ENCODE results near the gene MT1B.
A peak's percentile ranks its signal among the peaks of the same experiment; 100 is the strongest.
"Not testable (repeated sequence)": the region's sequence is repeated elsewhere in the genome, so short reads cannot be mapped to it uniquely, and the experiment has no call there.

Gene MT1B

DNA sequence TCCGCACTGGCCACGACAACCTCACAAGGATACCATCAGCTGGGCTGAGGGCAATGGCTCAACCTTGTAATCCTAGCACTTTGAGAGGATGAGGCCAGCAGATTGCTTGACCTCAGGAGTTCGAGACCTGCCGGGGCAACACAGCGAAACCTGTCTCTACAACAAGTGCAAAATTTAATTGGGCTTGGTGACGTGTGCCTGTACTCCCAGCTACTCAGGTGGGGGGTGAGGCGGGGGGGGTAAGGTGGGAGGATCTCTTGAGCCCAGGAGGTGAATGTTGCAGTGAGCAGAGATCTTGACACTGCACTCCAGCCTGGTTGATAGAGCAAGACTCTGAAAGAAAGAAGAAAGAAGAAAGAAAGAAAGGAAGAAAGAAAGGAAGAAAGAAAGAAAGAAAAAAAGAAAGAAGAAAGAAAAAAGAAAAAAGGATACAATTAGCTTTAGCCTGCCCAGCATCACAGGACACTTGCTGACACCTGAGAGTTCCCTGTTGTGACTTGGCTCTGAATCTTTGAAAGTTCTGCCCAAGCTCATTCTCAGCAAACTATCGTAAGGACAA, 31.3 kb upstream of the MT1B start:
- DNase-seq (ENCODE audit: low read depth in 3 of 3), result no peak

DNA sequence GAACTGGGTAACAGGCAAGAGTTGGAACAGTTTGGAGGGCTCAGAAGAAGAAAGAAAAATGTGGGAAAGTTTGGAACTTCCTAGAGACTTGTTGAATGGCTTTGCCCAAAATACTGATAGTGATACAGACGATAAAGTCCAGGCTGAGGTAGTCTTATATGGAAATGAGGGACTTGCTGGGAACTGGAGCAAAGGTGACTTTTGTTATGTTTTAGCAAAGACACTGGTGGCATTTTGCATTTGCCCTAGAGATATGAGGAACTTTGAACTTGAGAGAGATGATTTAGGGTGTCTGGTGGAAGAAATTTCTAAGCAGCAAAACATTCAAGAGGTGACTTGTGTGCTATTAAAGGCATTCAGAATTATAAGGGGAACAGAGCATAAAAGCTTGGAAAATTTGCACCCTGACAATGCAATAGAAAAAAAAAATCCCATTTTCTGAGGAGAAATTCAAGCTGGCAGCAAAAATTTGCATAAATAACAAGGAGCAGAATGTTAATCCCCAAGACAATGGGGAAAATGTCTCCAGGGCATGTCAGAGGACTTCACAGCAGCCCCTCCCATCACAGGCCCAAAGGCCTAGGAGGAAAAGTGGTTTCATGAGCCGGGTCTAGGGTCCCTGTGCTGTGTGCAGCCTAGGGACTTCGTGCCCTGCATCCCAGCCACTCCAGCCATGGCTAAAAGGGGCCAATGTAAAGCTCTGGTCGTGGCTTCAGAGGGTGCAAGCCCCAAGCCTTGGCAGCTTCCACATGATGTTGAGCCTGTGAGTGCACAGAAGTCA, 29.8 kb upstream of the MT1B start:
- DNase-seq (ENCODE audit: low read depth in 3 of 3), result not testable (repeated sequence)

DNA sequence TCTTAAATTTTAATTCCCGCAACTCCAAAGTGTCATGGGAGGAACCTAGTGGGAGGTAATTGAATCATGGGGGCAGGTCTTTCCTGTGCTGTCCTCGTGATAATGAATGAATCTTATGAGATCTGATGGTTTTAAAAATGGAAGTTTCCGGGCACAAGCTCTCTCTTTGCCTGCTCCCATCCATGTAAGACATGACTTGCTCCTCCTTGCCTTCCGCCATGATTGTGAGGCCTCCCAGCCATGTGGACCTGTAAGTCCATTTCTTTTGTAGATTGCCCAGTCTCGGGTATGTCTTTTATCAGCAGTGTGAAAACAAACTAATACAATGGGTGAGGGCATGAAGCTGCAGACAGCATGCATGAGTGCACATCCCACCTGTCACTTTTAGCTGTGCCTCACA, 28.5 kb upstream of the MT1B start:
- not testable (repeated sequence) for DNase-seq (ENCODE audit: low read depth in 3 of 3)

DNA sequence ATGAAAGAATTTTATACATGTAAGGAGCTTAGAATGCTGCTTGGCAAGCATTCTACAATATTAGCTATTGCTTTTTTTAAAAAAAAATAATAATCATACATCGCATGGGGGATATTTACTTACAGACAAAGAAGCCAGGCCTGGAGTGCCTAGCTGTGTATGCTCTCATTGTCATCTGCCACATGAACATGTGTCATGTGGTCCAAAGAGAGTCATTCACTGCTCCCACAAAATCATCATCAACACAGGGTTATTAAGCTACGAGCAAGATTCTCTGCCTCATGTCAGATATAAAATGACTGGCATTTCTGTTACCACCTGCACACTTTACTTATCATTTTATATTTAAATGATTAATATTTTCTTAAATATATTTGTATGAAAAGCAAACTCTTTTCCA, 28.0 kb upstream of the MT1B start:
- no peak for DNase-seq (ENCODE audit: low read depth in 3 of 3)

DNA sequence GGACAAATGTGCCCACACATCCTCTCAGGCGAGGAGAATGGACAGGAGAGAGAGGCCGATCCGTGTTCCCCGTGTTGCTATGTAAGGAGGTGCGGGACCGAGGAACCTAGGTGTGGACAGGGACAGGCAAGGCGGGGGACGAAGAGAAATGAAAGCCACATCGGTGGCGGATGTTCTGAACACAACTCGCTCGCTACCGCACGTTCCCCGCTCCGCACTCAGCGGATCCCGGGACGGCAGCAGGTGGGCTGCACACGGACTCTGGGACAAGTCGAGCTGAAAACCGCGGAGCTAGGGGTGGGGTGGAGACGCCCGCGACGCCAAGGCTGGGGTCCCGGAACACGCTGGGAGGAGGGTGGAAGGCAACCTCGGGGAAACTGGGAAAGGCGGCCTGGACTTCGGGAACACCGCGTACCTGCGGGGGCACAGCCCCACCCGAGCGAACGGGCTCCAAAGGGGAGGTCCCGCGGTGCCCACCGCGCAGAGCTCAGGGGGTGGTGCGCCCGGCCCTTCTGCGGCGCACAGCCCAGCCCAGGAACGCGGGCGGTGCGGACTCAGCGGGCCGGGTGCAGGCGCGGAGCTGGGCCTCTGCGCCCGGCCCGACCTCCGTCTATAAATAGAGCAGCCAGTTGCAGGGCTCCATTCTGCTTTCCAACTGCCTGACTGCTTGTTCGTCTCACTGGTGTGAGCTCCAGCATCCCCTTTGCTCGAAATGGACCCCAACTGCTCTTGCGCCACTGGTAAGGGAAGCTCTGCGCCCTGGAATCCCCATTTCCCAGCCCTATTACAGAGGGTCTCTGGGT, 26.3 kb upstream of the MT1B start, which contains the start of gene MT1E:
MT1E (plus strand) TSS at position 642 of the 803 bp plus-strand sequence; CDS start at position 713, 71 bp downstream.
- DNase-seq (ENCODE audit: low read depth in 3 of 3), result peak; percentile 47 to 60 (median 58)

DNA sequence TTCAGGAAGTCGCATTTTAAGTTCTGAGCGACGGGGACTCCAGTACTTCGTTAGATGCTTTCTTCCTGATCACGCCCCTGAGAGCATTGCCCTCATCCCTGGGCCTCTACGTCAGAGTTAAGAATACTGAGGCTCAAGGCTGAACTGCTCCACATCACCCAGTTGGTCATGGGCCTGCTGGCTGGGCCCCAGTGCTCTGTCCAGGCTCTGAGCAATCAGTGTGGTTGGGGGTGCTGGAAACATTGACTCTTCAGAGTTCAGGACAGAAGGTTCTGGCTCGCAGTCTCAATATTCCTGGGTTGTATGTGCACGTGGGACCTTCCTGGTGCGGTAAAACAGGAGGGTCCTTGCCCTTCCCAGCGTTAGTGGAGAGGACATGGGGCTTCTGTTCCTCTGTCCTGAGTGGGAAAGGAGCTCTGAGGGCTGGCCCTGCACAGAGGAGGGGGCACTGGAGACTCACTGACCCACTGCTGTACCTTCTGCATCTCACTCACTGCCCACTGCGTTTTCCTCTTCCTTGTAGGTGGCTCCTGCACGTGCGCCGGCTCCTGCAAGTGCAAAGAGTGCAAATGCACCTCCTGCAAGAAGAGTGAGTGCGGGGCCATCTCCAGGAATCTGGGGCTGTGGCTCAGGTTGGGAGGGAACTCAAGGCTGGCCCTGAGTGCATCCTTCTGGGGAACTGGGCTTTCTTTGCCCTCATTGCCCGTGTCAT, 25.6 kb upstream of the MT1B start:
- no peak for DNase-seq (ENCODE audit: low read depth in 3 of 3)

DNA sequence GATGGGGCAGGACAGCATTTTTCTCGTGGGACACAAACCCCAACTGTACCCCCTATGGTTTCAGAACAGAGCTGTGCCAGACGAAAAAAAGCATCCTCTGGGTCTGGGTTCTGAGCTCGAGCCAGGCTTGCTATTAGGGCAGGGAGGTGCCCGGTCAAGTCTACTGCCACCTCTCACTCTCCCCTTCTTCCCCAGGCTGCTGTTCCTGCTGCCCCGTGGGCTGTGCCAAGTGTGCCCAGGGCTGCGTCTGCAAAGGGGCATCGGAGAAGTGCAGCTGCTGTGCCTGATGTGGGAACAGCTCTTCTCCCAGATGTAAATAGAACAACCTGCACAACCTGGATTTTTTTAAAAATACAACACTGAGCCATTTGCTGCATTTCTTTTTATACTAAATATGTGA, 25.0 kb upstream of the MT1B start:
- DNase-seq (ENCODE audit: low read depth in 3 of 3), result no peak

DNA sequence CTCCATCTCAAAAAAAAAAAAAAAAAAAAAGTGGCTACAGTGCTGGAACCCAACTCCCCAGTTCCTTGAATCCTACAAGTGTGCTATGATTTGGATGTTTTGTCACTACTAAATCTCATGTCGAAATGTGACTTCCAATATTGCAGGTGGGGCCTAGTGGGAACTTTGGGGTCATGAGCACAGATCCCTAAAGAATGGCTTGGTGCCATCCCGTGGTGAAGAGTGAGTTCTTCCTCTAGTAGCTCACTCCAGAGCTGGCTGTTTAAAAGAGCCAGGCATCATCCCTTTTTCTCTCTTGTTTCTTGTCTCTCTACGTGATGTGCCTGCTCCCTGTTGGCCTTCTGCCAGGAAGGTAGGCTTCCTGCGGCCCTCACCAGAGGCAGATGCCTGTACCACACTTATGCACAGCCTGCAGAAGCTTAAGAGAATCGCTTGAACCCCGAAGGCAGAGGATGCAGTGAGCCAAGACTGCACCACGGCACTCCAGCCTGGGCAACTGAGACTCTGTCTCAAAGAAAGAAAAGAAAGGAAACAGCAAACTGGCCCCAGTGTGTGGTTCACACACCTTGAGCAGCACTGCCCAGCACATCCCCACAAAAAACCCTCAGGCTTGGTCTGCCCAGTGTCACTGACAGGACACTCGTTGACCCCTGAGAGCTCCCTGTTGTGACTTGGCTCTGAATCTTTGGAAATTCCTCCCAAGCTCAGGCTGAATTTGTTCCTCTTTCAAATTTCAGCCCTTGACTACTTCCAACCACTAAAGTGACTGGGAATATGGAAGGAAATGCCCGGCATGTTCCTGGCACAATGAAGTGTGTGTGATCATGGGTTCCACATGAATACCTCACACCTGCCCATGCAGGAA, 23.0 kb upstream of the MT1B start:
- DNase-seq (ENCODE audit: low read depth in 3 of 3), result no peak

DNA sequence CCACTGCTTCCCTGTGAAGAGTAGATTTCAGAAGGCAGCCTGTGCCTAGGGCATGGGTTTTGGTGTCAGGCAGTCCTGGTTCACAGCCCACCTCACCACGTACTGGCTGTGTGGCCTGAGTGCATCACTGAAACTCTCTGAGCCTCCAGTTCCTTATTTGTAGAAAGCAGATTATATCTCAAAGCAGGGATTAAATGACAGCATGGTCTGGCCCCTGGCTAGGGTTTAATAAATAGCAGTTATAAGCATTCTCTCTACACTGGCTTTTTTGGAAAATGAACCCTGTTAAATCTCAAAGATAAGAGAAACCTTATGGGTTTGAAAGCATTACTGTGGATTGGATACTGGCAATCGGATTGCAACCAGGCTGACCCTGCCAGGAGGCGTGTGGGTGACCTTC, 22.2 kb upstream of the MT1B start:
- DNase-seq (ENCODE audit: low read depth in 3 of 3), result no peak

DNA sequence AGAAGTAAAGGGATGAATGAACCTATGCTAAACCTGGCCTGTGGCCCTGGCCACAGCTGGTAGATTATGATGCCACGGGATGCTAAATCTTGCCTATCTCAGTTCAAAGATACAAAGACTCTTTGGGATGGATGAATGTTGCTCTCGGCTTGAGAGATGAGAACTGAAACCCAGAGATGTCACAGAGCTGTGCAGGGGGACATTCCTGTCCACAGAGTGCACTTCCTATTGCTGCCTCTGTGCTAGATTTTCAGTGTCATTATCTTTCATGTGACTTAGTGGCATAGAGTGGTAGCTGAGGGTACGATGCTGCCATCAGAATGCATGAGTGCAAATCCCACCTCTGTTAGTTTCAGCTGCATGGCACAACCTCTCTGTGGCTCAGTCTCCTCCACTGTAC, 21.6 kb upstream of the MT1B start:
- no peak for DNase-seq (ENCODE audit: low read depth in 3 of 3)

DNA sequence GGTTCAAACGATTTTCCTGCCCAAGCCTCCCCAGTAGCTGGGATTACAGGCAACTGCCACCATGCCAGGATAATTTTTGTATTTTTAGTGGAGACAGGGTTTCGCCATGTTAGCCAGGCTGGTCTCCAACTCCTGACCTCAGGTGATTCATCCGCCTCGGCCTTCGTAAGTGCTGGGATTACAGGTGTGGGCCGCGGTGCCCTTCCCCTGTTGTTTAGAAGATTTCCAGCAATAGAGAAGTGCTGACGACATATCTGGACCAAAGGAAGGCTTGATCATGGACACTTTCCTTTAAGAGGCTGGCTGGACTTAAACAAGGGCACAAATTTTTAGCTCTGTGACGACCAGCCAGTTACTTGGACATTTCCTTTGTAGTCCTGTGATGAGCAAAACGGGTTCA, 20.5 kb upstream of the MT1B start:
- no peak for DNase-seq (ENCODE audit: low read depth in 3 of 3)

DNA sequence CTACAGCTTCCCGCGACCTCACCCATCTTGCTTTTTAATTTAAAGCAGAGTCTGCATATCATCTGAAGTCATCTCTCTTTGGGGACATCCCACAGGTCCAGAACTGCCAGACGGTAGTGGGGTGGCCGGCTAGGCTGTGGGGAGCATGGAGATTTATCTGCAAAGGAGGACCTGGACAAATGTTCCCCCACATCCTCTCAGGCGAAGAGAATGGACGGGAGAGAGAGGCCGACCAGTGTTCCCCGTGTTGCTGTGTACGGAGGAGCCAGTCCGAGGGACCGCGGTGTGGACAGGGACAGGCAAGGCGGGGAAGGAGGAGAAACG, 19.9 kb upstream of the MT1B start:
- no peak for DNase-seq (ENCODE audit: low read depth in 3 of 3)

DNA sequence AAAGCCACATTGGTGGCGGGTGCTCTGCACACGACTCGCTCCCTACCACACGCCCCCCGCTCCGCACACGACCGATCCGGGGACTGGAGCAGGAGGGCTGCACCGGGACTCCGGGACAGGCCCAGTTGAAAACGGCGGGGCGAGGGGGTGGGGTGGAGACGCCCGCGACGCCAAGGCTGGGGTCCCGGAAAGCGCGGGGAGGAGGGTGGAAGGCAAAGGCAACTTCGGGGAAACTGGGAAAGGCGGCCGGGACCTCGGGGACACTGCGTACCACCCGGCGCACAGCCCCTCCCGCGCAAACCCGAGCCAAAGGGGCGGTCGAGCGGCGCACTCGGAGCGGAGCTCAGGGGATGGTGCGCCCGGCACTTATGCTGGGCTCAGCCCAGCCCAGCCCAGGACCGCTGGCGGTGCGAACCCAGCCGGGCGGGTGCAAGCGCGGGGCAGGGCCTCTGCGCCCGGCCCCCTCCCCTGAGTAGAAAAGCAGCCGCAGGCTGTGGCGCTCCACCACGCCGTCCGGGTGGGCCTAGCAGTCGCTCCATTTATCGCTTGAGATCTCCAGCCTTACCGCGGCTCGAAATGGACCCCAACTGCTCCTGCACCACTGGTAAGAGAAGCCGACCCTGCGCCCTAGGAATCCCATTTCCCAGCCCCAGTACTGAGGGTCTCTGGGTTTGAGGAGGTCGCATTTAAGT, 19.4 kb upstream of the MT1B start, which contains the start of gene MT1M:
MT1M (plus strand) TSS at position 504 of the 692 bp plus-strand sequence; CDS start at position 577, 73 bp downstream.
- no peak for DNase-seq (ENCODE audit: low read depth in 3 of 3)

DNA sequence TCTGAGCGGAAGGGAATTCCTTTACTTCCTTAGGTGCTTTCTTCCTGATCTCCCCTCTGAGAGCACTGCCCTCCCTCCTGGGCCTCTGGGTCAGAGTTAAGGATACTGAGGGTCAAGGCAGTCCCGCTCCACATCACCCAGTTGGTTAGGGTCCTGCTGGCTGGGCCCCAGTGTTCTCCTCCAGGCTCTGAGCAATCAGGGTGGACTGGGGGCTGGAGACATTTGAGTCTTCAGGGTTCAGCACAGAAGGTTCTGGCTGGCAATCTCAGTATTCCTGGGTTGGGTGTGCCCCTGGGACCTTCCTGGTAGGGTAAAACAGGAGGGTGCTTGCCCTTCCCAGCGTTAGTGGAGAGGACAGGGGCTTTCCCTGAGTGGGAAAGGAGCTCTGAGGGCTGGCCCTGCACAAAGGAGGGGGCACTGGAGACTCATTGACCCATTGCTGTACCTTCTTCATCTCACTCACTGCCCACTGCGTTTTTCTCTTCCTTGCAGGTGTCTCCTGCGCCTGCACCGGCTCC, 18.8 kb upstream of the MT1B start:
- no peak for DNase-seq (ENCODE audit: low read depth in 3 of 3)

DNA sequence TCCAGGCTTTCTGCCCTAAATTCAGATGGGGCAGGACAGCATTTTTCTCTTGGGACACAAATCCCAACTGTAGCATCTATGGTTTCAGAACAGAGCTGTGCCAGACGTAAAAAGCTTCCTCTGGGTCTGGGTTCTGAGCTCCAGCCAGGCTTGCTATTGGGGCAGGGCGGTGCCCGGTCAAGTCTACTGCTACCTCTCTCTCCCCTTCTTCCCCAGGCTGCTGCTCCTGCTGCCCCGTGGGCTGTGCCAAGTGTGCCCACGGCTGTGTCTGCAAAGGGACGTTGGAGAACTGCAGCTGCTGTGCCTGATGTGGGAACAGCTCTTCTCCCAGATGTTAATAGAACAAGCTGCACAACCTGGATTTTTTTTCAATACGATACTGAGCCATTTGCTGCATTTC, 18.2 kb upstream of the MT1B start:
- DNase-seq (ENCODE audit: low read depth in 3 of 3), result no peak

DNA sequence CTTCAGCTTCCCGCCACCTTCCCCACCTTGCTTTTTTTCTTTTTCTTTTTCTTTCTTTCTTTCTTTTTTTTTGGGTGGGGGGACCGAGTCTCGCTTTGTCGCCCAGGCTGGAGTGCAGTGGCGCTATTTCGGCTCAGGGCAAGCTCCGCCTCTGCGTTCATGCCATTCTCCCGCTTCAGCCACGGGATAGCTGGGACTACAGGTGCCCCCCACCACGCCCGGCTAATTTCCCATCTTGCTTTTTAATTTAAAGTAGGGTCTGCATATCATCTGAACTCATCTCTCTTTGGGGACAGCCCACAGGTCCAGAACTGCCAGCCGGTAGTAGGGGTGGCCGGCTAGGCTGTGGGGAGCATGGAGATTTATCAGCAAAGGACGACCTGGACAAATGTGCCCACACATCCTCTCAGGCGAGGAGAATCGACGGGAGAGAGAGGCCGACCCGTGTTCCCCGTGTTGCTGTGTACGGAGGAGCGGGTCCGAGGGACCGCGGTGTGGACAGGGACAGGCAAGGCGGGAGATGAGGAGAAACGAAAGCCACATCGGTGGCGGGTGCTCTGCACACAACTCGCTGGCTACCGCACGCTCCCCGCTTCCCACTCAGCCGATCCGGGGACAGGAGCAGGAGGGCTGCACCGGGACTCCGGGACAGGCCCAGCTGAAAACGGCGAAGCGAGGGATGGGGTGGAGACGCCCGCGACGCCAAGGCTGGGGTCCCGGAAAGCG, 16.8 kb upstream of the MT1B start:
- DNase-seq (ENCODE audit: low read depth in 3 of 3), result no peak

DNA sequence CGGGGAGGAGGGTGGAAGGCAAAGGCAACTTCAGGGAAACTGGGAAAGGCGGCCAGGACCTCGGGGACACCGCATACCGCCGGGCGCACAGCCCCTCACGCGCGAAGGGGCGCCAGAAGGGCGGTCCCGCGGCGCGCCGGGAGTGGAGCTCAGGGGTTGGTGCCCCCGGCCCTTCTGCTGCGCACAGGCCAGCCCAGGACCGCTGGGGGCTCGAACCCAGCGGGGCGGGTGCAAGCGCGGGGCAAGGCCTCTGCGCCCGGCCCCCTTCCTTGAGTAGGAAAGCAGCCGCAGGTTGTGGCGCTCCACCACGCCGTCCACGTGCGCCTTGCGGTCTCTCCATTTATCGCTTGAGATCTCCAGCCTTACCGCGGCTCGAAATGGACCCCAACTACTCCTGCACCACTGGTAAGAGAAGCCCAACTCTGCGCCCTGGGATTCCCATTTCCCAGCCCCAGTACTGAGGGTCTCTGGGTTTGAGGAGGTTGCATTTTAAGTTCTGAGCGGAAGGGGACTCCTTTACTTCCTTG, 16.2 kb upstream of the MT1B start:
- no peak for DNase-seq (ENCODE audit: low read depth in 3 of 3)

DNA sequence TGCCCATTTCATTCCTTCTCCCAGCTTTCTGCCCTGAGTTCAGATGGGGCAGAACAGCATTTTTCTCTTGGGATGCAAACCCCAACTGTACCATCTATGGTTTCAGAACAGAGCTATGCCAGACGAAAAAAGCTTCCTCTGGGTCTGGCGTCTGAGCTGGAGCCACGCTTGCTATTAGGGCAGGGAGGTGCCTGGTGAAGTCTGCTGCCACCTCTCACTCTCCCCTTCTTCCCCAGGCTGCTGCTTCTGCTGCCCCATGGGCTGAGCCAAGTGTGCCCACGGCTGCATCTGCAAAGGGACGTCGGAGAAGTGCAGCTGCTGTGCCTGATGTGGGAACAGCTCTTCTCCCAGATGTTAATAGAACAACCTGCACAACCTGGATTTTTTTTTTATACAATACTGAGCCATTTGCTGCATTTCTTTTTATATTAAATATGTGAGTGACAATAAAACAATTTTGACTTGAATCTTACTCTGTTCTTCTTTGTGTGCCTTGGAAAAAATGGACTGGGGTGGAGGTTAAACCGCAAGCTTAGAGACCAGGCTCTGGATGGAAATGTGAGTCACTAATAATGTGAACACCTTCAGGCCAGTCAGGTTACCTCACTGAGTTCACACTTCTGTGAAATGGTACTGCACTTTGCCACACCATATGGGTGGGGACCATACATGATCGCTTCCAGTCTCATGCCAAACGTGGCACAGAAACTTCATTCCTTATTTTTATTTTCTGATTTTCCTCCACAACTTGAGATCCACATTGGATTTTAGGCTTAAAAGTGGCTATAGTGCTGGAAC, 14.9 kb upstream of the MT1B start:
- DNase-seq (ENCODE audit: low read depth in 3 of 3), result no peak

Data from stimulated activated CD4-positive, alpha-beta T cell treated with anti-CD3 and anti-CD28 coated beads, TNF-alpha, amount 100 ng/mL, for 24 hours (primary cell).